HL-60/S4 (cell line): ENCODE measurements around the gene RNF10.
"Not testable (repeated sequence)": the region's sequence is repeated elsewhere in the genome, so short reads cannot be mapped to it uniquely, and the experiment has no call there.

Source experiments
- in situ Hi-C: fragments of 300-500 bp; cut with MboI; formaldehyde crosslinking; loops from 2 replicates; pipeline ENCODE4 v1.14.3; 2022; ENCODE audit warnings: low sequenced_read_pairs

Gene RNF10

DNA sequence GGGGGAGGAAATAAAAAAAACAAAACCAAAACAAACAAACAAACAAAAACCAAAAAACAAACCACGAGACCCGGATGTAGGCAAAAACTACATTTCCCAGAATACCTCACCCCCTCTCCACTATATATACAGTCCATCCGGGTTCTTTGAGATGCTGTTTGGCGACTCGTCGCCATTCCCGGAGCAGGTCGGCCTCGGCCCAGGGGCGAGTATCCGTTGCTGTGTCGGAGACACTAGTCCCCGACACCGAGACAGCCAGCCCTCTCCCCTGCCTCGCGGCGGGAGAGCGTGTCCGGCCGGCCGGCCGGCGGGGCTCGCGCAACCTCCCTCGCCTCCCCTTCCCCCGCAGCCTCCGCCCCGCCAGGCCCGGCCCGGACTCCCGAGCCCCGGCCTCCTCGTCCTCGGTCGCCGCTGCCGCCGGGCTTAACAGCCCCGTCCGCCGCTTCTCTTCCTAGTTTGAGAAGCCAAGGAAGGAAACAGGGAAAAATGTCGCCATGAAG, at the start of gene RNF10:
Gene RNF10, plus strand, starts transcription at position 154 of the 500 bp plus-strand sequence. CDS start 456 bp downstream, outside the sequence.
- in situ Hi-C loops: no loop called here

DNA sequence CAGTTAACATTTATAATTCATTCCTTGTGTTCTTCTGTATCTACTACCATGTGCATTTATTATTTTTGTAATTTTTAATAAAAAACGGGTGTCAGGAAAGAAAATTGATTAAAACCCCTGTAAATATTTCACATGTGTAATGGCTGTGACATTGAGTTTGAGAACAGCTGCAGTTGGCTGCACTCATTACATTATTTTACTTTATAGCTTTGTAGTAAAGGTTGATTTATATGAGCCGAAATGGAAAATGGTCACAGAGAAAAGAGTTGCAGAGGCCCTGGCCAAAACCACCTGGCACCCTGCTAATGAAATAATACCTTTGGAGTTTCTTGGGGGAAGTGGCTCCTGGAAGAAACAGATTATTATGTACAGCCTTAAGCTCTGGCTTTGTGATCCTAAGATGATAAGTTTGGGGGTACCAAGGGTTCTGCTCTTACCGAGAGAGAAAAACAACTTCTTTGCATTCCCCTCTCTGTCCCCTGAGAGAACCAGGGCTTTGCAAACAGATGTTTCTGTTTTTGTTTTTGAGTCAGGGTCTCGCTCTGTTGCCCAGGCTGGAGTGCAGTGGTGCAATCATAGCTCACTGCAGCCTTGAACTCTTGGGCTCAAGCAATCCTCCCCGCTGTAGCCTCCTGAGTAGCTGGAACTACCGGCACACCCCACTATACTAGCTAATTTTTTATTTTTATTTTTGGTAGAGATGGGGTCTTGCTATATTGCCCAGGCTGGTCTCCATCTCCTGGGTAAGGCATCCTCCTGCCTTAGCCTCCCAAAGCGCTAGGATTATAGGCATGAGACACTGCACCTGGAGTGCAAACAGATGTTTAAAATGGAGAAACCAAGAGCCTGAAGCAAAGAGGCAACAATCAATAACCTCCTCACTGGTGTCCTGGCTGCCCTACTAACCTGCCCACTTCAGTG, 47.9 kb upstream of the RNF10 start:
- in situ Hi-C loops: no loop called here

DNA sequence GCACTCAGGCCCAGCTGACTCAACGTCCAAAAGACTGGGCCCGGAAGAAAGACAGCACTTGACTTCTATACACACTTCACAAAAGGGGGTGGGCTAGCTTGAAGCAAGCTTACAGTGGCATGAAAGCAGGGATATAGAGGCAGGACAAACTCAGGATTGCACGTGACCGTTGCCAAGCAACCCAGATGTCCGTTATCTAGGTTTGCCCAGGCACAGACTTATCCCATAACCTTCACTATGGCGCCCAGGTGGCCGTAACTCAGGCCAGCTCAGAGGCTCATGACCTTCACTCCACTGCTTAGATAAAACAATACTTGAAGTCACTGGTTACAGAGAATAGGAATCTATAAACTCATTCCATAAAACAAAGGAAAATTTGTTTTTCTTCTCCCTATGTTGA, 46.6 kb upstream of the RNF10 start:
- in situ Hi-C loops: not testable (repeated sequence)

DNA sequence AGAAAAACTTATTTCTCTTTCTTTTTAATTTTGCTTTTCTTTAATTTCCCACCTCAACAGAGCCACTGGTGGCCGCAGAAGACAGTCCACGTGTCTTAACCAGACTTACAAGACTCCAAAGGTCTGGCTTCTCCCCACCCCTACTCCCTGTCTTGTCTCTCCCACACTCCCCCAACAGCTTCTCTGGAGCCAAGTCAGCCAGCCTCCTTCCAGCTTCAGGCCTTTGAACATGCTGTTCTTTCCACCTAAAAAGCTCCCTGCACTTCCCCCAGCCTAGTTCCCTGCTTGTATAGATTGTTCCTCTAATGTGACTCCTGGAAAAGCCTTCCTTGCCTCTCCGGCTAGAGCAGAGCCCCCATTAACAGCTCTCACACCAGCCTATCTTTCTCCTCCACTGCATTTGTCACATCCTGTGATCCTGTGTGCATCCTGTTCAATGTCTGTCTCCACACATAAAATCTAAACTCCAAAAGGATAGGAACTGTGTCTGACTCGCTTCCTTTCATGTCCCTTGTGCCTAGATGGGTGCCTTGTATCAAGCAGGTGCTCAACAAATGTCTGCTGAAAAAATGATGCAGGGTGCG, 46.0 kb upstream of the RNF10 start:
- in situ Hi-C loops: no loop called here

DNA sequence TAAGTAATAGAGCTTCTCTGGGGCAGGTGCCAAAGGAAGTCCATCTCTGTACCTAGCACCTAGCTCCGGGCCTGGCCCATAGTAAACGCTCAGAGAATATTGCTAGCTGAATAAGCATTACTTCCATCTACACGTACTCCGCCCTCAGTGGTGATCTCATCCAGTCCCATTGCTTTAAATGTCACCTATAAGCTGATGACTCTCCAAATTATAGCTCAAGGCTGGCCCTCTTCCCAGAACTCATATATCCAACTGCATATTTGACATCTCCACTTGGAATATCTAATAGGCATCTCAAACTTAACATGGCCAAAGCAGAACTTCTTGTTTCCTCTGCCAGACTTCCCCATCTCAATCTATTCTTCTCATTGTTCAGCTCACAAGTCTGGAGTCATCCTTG, 45.1 kb upstream of the RNF10 start:
- in situ Hi-C loops: no loop called here

GRCh38 chr12:120490325-120490724, 43.8 kb upstream of the RNF10 start:
- in situ Hi-C loops: no loop called here

DNA sequence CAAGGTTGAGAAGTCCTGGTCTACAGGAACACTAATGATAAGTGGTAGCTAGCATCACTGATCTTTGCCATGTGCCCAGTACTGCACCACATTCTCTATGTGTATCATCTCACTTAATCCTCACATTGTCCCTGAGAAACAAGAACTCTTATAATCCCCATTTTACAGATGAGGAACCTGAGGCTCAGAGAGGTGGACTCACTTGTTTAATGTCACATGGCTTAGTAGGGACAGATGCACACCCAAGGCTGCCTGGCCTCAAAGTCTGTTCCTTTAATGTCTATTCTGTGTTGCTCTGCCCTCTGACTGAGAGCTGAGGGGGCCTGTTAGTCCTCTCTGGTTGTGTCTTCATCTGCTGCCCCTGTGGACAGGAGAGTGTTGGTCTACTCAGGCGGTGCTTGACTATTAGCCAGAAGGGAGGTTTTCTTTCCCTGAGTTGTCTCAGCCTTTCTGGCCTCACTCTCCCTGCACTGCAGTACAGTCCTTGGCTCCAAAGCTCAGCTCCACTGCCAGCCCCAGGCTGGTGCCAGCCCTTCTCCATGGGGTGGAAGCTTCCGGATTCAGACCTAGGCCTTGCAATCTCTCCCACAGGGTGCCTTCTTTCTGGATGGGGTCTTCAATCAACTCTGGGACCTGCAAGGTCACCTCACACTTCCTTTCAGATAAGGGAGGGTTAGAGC, 43.2 kb upstream of the RNF10 start:
- in situ Hi-C loops: no loop called here

DNA sequence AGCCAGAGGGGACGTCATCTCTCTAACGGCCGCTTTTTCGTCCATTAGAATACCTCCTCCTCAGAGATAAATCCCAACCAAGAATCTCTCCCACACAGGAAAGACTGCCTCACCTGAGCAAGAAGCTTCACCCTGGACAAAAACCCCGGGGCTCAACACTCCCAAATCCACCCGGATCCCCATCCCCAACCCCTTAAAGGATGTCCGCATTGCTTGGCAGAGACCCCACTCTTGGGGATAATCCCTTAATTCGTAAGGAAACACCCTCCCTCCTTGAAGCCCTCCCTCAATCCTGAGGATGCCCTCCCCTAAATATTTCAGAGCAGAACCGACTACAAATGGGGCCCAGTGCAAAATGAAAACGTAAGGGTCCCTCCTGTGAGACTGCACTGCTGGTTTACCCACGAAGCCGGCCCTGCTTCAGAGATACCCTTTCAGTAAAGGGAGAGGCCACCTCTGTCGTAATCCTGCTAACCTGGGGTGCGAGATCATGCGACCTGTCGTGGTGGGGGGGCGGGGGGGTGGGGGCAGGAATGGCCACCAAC, 38.9 kb upstream of the RNF10 start:
- in situ Hi-C loops: no loop called here

DNA sequence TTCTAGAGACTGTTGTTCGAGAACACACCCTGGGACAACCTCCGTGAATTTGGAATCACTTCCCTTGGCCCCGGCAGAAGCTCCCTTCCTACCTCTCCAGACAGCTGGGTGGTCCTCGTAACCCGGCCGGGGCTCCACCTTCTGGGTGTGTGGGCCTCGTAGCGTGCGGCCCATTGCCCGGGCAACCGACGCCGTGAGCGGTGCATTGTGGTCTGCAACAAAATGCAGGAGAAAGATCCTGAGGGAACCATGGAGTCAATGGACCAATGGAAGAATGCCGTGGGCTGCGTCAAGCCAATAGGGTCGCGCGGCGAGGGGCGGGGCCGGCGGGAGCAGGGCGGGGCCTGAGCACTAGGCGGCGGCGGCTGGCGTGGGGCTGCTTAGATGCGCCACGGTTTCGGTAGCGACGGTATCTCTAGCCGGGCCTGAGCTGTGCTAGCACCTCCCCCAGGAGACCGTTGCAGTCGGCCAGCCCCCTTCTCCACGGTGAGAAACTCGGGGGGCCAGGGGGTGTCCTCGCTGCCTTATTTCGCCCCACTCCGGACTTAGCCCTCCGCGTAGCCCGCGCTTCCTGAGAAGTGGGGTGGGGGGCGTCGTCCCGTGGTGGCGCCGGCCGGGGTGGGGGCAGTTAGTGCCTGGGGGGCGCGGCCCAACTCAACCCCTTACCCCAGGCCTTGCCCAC, 38.3 kb upstream of the RNF10 start, which contains the start of gene DYNLL1:
Gene DYNLL1, plus strand, starts transcription at position 383 of the 682 bp plus-strand sequence. CDS start 309 bp downstream, outside the sequence.
- in situ Hi-C loops: no loop called here

GRCh38 chr12:120496413-120497340, 37.5 kb upstream of the RNF10 start:
- in situ Hi-C loops: no loop called here

GRCh38 chr12:120497524-120498150, 36.5 kb upstream of the RNF10 start:
- in situ Hi-C loops: no loop called here

GRCh38 chr12:120498870-120499515, 35.2 kb upstream of the RNF10 start:
- in situ Hi-C loops: no loop called here

GRCh38 chr12:120500581-120500980, 33.6 kb upstream of the RNF10 start:
- in situ Hi-C loops: no loop called here

- in situ Hi-C loops: no loop called here
Observed at GRCh38 chr12:120504587-120504986, 29.6 kb upstream of the RNF10 start.

DNA sequence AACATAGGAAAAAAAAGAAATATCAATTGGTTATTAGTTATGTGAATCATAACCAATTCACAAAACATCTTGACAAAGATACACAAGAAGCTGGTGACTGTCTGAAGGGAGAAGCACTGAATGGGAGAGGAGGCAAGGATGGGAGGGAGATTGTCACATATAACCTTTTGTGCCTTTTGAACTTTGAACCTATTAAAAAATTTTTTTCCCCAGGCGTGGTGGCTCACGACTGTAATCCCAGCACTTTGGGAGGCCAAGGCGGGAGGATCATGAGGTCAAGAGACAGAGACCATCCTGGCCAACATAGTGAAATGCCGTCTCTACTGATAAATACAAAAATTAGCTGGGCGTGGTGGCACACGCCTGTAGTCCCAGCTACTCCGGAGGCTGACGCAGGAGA, 25.6 kb upstream of the RNF10 start:
- in situ Hi-C loops: no loop called here

DNA sequence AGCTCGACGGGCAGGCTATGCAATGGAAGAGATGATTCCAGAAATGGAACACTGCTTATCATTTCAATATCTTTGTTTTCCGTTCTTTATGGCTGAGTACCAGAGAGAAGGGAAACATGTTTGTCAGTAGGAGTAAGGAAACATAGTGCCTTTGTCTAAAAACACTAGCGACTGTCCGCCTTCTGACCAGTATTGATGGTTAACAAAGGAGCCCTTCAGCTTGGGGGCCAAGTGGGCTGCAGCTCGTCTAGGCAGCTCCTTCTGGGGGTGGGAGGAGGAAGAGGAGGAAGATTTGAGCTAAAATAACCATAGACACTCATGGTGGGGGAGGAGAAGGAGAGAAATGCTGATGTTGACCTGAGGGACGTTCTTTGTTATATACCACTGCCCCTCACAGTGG, 20.2 kb upstream of the RNF10 start:
- in situ Hi-C loops: no loop called here

- in situ Hi-C loops: no loop called here
Observed at GRCh38 chr12:120515496-120515895, 18.7 kb upstream of the RNF10 start.

GRCh38 chr12:120519324-120519723, 14.8 kb upstream of the RNF10 start:
- in situ Hi-C loops: not testable (repeated sequence)

GRCh38 chr12:120522568-120522967, 11.6 kb upstream of the RNF10 start:
- in situ Hi-C loops: no loop called here
